Measurements from ENCODE around the gene PCDHB12. TPM values are rescaled to one million over a fixed set of nuclear protein-coding genes. Genes with fewer than 3 reads are reported as not detected.
"Not testable (repeated sequence)": the region's sequence is repeated elsewhere in the genome, so short reads cannot be mapped to it uniquely, and the experiment has no call there.

Gene PCDHB12
- polyA plus RNA-seq, 1 of the 3 experiments (the other 2 are of a cell fraction) = 1.9 TPM

- Histone ChIP-seq H3K36me3 (replicated peaks in 1 of 2; ENCODE audit: control insufficient read depth in 1 of 2, insufficient read depth in 2 of 2, low read length in 1 of 2) (no peaks in the 10 kb centered on the region), H3K9ac (no peak within 1 kb of the TSS), H3K4me2 (no peak within 1 kb of the TSS), H3K9me2 (no peaks in the 10 kb centered on the region), H3K9me3 (peaks cover 9% of the 10 kb centered on the region), H3K27me3 (ENCODE audit: insufficient read depth) (no peaks in the 10 kb centered on the region), H2AFZ (ENCODE audit: low read depth) (no peak within 1 kb of the TSS), H3K4me1 (ENCODE audit: control insufficient read depth in 1 of 2, insufficient read depth in 2 of 2, low read depth in 1 of 2, low read length in 1 of 2) (no peaks in the 10 kb centered on the region), H4K20me1 (ENCODE audit: insufficient read depth) (no peaks in the 10 kb centered on the region), H3K4me3 (ENCODE audit: low read depth in 2 of 2, low read length in 1 of 2) (peak within 1 kb of the TSS; percentile 18 to 26; a peak in 2 of 4 replicates), H3K27ac (ENCODE audit: low read depth in 2 of 2, low read length in 1 of 2) (no peak within 1 kb of the TSS), H3K79me2 (ENCODE audit: insufficient read depth) (no peaks in the 10 kb centered on the region), H3F3A (replicated peaks; ENCODE audit: insufficient read depth) (no peaks in the 10 kb centered on the region)
- peak; percentile 41 for DNase-seq
- ChIA-PET POLR2A (interaction anchor here (0.6 kb wide), 1 partner anchor 51 kb away, joined by 3 read pairs; no protein-coding TSS in a partner anchor), CTCF (interaction anchor here (0.7 to 2.7 kb wide), 19 partner anchors 9 to 368 kb away, joined by 3 to 15 read pairs (median 5); partner anchors contain the start of genes PCDHA8, PCDHB12, PCDHB14 and PCDHB16)
- TF ChIP-seq RAD21 (IDR thresholded peaks at IDR 0.05; ENCODE audit: low read length) = peak; percentile 48
- no peak for TF ChIP-seq TEAD4 (IDR thresholded peaks at IDR 0.05; ENCODE audit: borderline replicate concordance, insufficient read depth)
- TF ChIP-seq GABPA (IDR thresholded peaks at IDR 0.05; ENCODE audit: low read depth) = no peak
- peak; percentile 39 for TF ChIP-seq CTCF (IDR thresholded peaks at IDR 0.05)
- no peak for TF ChIP-seq POLR2AphosphoS5 (IDR thresholded peaks at IDR 0.05; ENCODE audit: low read depth, low read length)
- TF ChIP-seq YY1 (IDR thresholded peaks at IDR 0.05; ENCODE audit: low read depth) = no peak
- TF ChIP-seq MEF2A (IDR thresholded peaks at IDR 0.05; ENCODE audit: borderline replicate concordance, low read depth) = no peak
- no peak for TF ChIP-seq ELF1 (IDR thresholded peaks at IDR 0.05)
- no peak for TF ChIP-seq SIN3A (IDR thresholded peaks at IDR 0.05; ENCODE audit: borderline replicate concordance, low read depth, low read length)
- TF ChIP-seq JUND (IDR thresholded peaks at IDR 0.05) = no peak
- 42% methylated on average over 21 of the region's 21 CpGs for WGBS (ENCODE audit: low lambda C conversion rate)
Measured at GRCh38 chr5:141199359-141200235, 8.9 kb upstream of the PCDHB12 start, which contains the start of gene PCDHB11. PCDHB11 (plus strand) TSS chr5:141199627; CDS start chr5:141199775, 148 bp downstream.

GRCh38 chr5:141201126-141201525, 7.4 kb upstream of the PCDHB12 start:
- POLR2A ChIA-PET; H2AFZ ChIP-seq (ENCODE audit: low read depth); H3F3A ChIP-seq (replicated peaks; ENCODE audit: insufficient read depth); H3K79me2 ChIP-seq (ENCODE audit: insufficient read depth); H3K27ac ChIP-seq (ENCODE audit: low read depth in 2 of 2, low read length in 1 of 2); H3K9me2 ChIP-seq; CTCF ChIA-PET; H4K20me1 ChIP-seq (ENCODE audit: insufficient read depth); DNase-seq; H3K4me1 ChIP-seq (ENCODE audit: control insufficient read depth in 1 of 2, insufficient read depth in 2 of 2, low read depth in 1 of 2, low read length in 1 of 2); H3K27me3 ChIP-seq (ENCODE audit: insufficient read depth); H3K4me3 ChIP-seq (ENCODE audit: low read depth in 2 of 2, low read length in 1 of 2); H3K9me3 ChIP-seq; H3K9ac ChIP-seq; H3K4me2 ChIP-seq; H3K36me3 ChIP-seq (replicated peaks in 1 of 2; ENCODE audit: control insufficient read depth in 1 of 2, insufficient read depth in 2 of 2, low read length in 1 of 2): not testable (repeated sequence)
- WGBS (ENCODE audit: low lambda C conversion rate) = 77% methylated on average over 16 of the region's 38 CpGs

- CTCF ChIA-PET = interaction anchor here (0.7 to 1.6 kb wide), 2 partner anchors 101 to 363 kb away, joined by 3 to 5 read pairs; partner anchors contain the start of gene PCDHB3
Measured at GRCh38 chr5:141201646-141202045, 6.9 kb upstream of the PCDHB12 start.

GRCh38 chr5:141210281-141210680, 1.8 kb downstream of the PCDHB12 start:
- H3F3A ChIP-seq (replicated peaks; ENCODE audit: insufficient read depth); POLR2A ChIA-PET; H3K27me3 ChIP-seq (ENCODE audit: insufficient read depth); H3K4me1 ChIP-seq (ENCODE audit: control insufficient read depth in 1 of 2, insufficient read depth in 2 of 2, low read depth in 1 of 2, low read length in 1 of 2); H3K4me3 ChIP-seq (ENCODE audit: low read depth in 2 of 2, low read length in 1 of 2); H3K36me3 ChIP-seq (replicated peaks in 1 of 2; ENCODE audit: control insufficient read depth in 1 of 2, insufficient read depth in 2 of 2, low read length in 1 of 2); H3K9me3 ChIP-seq; H3K9ac ChIP-seq; H3K9me2 ChIP-seq; H3K4me2 ChIP-seq; DNase-seq; H2AFZ ChIP-seq (ENCODE audit: low read depth); H3K27ac ChIP-seq (ENCODE audit: low read depth in 2 of 2, low read length in 1 of 2); CTCF ChIA-PET; H3K79me2 ChIP-seq (ENCODE audit: insufficient read depth); H4K20me1 ChIP-seq (ENCODE audit: insufficient read depth): not testable (repeated sequence)
- WGBS (ENCODE audit: low lambda C conversion rate) = 87% methylated on average over 26 of the region's 39 CpGs

More at GRCh38 chr5:141201646-141202045, 6.9 kb upstream of the PCDHB12 start:
- H3K9me2 ChIP-seq; H3K36me3 ChIP-seq (replicated peaks in 1 of 2; ENCODE audit: control insufficient read depth in 1 of 2, insufficient read depth in 2 of 2, low read length in 1 of 2); H3K27me3 ChIP-seq (ENCODE audit: insufficient read depth); H3K79me2 ChIP-seq (ENCODE audit: insufficient read depth); H3K27ac ChIP-seq (ENCODE audit: low read depth in 2 of 2, low read length in 1 of 2); H3K4me3 ChIP-seq (ENCODE audit: low read depth in 2 of 2, low read length in 1 of 2); H4K20me1 ChIP-seq (ENCODE audit: insufficient read depth); H3K4me2 ChIP-seq; H3K9me3 ChIP-seq; H3K9ac ChIP-seq; POLR2A ChIA-PET; H2AFZ ChIP-seq (ENCODE audit: low read depth); H3F3A ChIP-seq (replicated peaks; ENCODE audit: insufficient read depth); H3K4me1 ChIP-seq (ENCODE audit: control insufficient read depth in 1 of 2, insufficient read depth in 2 of 2, low read depth in 1 of 2, low read length in 1 of 2); DNase-seq: not testable (repeated sequence)
- WGBS (ENCODE audit: low lambda C conversion rate) = 79% methylated on average over 22 of the region's 35 CpGs

Data from SK-N-SH (cell line).